Thoracic aorta (tissue), 2 donors: ENCODE measurements around the gene RBPMS2. TPM values are rescaled to one million over a fixed set of nuclear protein-coding genes. Genes with fewer than 3 reads are reported as not detected.
"Not testable (repeated sequence)": the region's sequence is repeated elsewhere in the genome, so short reads cannot be mapped to it uniquely, and the experiment has no call there.

Source experiments
- ATAC-seq: fragments of 150-250 bp; one replicate; pipeline ENCODE4 v1.8.0; 2017; ENCODE audit warnings: low read depth; ENCODE audit not compliant: insufficient number of reproducible peaks, low FRiP score
- DNase-seq: peaks from one replicate; pipeline ENCODE4 v3.0.0-alpha.2; 2020; ENCODE audit warnings: low spot score
- H3K27ac ChIP-seq, 2 donors: fragments of 200-600 bp; sonication (generic); 1 replicate in 1 of 2; 2 replicates in 1 of 2; pipeline ENCODE4 v1.5.1; 2016; ENCODE audit warnings: mild to moderate bottlenecking in 2 of 2, moderate library complexity in 2 of 2
- H3K27me3 ChIP-seq: fragments of 200-600 bp; sonication (generic); replicated peaks from 2 replicates; pipeline ENCODE4 v1.6.0; 2016; ENCODE audit warnings: mild to moderate bottlenecking; ENCODE audit not compliant: insufficient read depth
- H3K36me3 ChIP-seq: fragments of 200-600 bp; sonication (generic); one replicate; pipeline ENCODE4 v1.5.1; 2016
- H3K4me1 ChIP-seq, 2 donors: fragments of 200-600 bp; sonication (generic); 1 replicate in 1 of 2; 2 replicates in 1 of 2; pipeline versions ENCODE4 v1.5.1 to v1.6.0; 2016; ENCODE audit warnings: low read depth in 2 of 2, mild to moderate bottlenecking in 1 of 2; ENCODE audit not compliant: control insufficient read depth in 1 of 2
- H3K4me3 ChIP-seq: fragments of 200-600 bp; sonication (generic); 2 replicates; pipeline ENCODE4 v1.5.1; 2016; ENCODE audit warnings: mild to moderate bottlenecking
- H3K9me3 ChIP-seq: fragments of 200-600 bp; sonication (generic); 2 replicates; pipeline ENCODE4 v1.5.1; 2016
- total RNA-seq, 2 donors: library from RNA; depleted of rRNA; stranded (reverse); fragments of >200 nt; gene quantifications; one replicate each; pipeline versions ENCODE4 v1.1.0 to v1.2.3, GENCODE V29; 2016
- TF ChIP-seq, protein P1 (sequence below): fragments of 200-600 bp; sonication (generic); IDR thresholded peaks from one replicate; pipeline ENCODE4 v1.5.1; 2019; ENCODE audit warnings: antibody characterized with exemption

The RBPMS2 gene
- total RNA-seq, 2 donors from 2014 or later = 4.4 TPM; not detected in 1

DNA sequence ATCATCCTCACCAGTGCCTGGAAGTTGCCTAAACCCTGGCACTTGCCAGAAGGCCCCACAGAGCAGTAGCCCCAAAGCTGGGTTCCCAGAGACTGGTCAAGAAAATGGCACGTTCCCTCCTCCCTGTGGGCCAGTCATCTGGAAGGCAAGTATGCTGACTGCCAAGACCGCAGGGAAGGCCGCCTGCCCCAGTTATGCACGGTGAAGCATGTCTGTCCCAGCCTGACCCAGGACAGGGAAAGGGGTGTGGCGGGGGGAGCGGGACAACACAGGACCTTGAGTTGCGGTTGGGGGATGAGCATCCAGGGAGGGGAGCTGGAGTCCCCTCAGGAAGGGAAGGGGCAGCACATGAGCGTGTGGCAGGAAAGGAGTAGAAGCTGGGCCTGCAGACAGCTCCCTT, 33.0 kb downstream of the RBPMS2 start:
- H3K36me3 ChIP-seq = no peaks in the 10 kb centered on the region
- ATAC-seq = no peak
- H3K27me3 ChIP-seq = no peaks in the 10 kb centered on the region
- no peak for DNase-seq
- H3K27ac ChIP-seq = no peak overlapping the region
- H3K4me3 ChIP-seq = no peak overlapping the region
- H3K9me3 ChIP-seq = no peaks in the 10 kb centered on the region
- TF ChIP-seq, protein P1, sequence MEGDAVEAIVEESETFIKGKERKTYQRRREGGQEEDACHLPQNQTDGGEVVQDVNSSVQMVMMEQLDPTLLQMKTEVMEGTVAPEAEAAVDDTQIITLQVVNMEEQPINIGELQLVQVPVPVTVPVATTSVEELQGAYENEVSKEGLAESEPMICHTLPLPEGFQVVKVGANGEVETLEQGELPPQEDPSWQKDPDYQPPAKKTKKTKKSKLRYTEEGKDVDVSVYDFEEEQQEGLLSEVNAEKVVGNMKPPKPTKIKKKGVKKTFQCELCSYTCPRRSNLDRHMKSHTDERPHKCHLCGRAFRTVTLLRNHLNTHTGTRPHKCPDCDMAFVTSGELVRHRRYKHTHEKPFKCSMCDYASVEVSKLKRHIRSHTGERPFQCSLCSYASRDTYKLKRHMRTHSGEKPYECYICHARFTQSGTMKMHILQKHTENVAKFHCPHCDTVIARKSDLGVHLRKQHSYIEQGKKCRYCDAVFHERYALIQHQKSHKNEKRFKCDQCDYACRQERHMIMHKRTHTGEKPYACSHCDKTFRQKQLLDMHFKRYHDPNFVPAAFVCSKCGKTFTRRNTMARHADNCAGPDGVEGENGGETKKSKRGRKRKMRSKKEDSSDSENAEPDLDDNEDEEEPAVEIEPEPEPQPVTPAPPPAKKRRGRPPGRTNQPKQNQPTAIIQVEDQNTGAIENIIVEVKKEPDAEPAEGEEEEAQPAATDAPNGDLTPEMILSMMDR = no peak
- no peaks in the 10 kb centered on the region for H3K4me1 ChIP-seq

DNA sequence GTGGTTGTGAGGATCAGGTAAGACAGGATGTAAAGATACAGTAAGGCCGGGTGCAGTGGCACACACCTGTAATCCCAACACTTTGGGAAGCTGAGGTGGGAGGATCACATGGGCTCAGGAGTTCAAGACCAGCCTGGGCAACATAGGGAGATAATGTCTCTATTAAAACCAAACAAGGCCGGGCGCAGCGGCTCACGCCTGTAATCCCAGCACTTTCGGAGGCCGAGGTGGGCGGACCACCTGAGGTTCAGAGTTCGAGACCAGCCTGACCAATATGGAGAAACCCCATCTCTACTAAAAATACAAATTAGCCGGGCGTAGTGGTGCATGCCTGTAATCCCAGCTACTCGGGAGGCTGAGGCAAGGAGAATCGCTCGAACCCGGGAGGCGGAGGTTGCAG, 33.7 kb downstream of the RBPMS2 start:
- ATAC-seq, H3K4me1 ChIP-seq, H3K27ac ChIP-seq: not testable (repeated sequence)

DNA sequence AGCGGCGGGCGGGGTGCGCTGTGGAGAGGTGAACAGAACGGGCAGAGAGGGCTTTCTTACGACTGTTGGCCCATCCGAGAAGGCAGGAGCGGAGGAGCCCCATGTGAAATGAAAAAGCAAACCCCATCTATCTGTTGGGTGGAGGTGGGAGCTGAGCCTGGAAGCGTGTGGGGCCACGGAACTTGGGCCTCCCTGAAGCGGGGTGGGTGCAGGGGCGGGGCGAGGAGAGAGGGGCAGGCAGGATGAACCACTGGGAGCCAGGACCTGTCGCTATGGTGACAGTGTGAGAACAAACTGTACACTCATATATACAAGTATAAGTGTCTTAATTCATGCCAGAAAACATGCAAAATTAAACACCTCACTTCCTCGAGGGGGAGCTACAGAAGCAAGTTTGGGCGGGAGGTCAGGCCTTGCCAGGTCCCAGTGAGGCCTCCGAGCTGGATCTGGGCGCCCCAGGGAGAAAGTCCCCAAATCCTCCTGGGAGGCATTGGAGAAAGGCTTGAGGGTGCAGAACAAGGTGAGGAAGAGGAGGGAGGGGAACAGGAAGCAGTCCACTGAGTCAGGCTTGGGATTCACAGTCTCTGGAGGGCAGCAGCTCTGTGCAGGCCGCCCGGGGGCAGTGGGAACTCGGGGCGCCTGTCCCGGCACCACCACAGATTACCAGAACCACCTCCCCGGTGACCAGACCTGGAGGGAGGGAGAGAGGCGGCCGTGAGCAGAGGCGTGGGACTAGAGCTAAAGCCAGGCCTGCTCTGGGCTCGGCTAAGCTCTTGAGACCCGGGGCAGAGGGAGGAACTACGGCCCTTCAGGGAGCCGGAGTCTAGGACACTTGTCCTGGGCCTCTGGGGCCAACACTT, 34.8 kb downstream of the RBPMS2 start:
- DNase-seq (no peak), ATAC-seq (no peak)
- no peak overlapping the region for H3K27ac ChIP-seq
- no peaks in the 10 kb centered on the region for H3K4me1 ChIP-seq
- H3K36me3 ChIP-seq = no peaks in the 10 kb centered on the region
- TF ChIP-seq, protein P1 = no peak
- H3K27me3 ChIP-seq = no peaks in the 10 kb centered on the region
- no peaks in the 10 kb centered on the region for H3K9me3 ChIP-seq
- H3K4me3 ChIP-seq = no peak overlapping the region

More for the DNA sequence above, 33.7 kb downstream of the RBPMS2 start:
- H3K36me3 ChIP-seq, H3K4me3 ChIP-seq, H3K27me3 ChIP-seq, DNase-seq, H3K9me3 ChIP-seq: not testable (repeated sequence)

DNA sequence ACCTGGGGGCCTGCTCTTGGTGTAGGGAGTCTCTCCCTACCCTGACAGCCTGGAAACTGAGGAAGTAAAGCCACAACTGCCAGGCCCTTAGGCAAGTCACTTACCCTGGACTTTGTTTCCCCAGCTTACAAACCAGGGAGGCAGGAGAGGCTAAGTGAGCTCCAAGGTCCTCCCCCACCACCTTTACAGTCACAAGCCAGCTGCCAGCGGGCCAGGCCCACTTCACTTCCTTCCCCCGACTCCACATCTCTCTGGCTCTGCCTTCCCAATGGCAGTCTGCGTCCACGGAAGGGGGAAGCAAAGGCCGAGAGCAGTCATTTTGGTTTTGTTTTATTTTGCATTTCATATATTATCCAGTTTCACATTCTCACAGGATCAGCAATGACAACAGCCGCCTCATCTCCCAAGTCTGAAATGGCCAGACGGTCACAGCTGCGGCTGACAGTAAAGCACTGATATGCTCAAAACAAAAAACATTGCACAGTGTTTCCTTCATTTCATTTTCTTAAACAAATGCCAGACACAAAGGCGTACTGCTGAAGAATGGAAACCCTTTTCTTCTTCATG, 35.7 kb downstream of the RBPMS2 start:
- DNase-seq = no peak
- no peak for ATAC-seq
- no peaks in the 10 kb centered on the region for H3K27me3 ChIP-seq
- H3K27ac ChIP-seq = no peak overlapping the region
- TF ChIP-seq, protein P1 = no peak
- H3K4me3 ChIP-seq = no peak overlapping the region
- H3K36me3 ChIP-seq = no peaks in the 10 kb centered on the region
- H3K9me3 ChIP-seq = no peaks in the 10 kb centered on the region
- no peaks in the 10 kb centered on the region for H3K4me1 ChIP-seq

DNA sequence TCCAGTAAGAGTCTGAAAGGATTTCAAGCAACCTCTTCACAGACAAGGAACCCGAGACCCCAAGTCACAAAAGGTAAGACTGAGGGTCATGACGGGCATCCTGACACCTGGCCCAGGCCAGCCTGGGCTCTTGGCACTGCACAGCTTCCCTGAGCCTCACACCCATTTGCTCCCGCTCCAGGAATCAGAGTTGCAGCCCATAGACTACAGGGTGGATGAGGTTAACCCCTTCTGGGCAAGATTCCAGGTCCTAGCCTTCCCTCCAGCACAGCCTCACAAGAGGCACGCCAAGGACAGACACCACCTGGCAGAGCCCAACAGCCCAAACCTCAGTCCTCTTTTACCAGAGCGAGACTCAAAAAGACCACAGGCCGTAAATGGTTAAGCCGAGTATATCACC, 36.2 kb downstream of the RBPMS2 start:
- no peak for DNase-seq
- no peaks in the 10 kb centered on the region for H3K4me1 ChIP-seq
- no peak overlapping the region for H3K27ac ChIP-seq

More for the DNA sequence above, 36.2 kb downstream of the RBPMS2 start:
- ATAC-seq = no peak
- H3K27me3 ChIP-seq = no peaks in the 10 kb centered on the region
- no peak overlapping the region for H3K4me3 ChIP-seq
- TF ChIP-seq, protein P1 = no peak
- H3K9me3 ChIP-seq = no peaks in the 10 kb centered on the region
- H3K36me3 ChIP-seq = no peaks in the 10 kb centered on the region
